ENCODE measurements around the gene NFASC. TPM values are rescaled to one million over a fixed set of nuclear protein-coding genes. Genes with fewer than 3 reads are reported as not detected.

Gene NFASC
- total RNA-seq, 1 donor from 2014 or later, result 0.80 TPM

GRCh38 chr1:204927673-204928641, 57.3 kb downstream of the NFASC start:
- DNase-seq (ENCODE audit: low read depth), result no peak

GRCh38 chr1:204928671-204929486, 58.2 kb downstream of the NFASC start:
- no peak for DNase-seq (ENCODE audit: low read depth)

GRCh38 chr1:204929487-204930154, 59.0 kb downstream of the NFASC start:
- no peak for DNase-seq (ENCODE audit: low read depth)

- no peak for DNase-seq (ENCODE audit: low read depth)
Measured at GRCh38 chr1:204930155-204930523, 59.5 kb downstream of the NFASC start.

GRCh38 chr1:204931313-204931712, 60.7 kb downstream of the NFASC start:
- no peak for DNase-seq (ENCODE audit: low read depth)

GRCh38 chr1:204931768-204932572, 61.3 kb downstream of the NFASC start:
- no peak for DNase-seq (ENCODE audit: low read depth)

- DNase-seq (ENCODE audit: low read depth), result no peak
Measured at GRCh38 chr1:204932573-204932909, 61.9 kb downstream of the NFASC start.

- DNase-seq (ENCODE audit: low read depth), result no peak
Measured at GRCh38 chr1:204935155-204935554, 64.5 kb downstream of the NFASC start.

- no peak for DNase-seq (ENCODE audit: low read depth)
Measured at GRCh38 chr1:204936765-204937164, 66.1 kb downstream of the NFASC start.

- no peak for DNase-seq (ENCODE audit: low read depth)
Measured at GRCh38 chr1:204937901-204938300, 67.2 kb downstream of the NFASC start.

- no peak for DNase-seq (ENCODE audit: low read depth)
Measured at GRCh38 chr1:204940591-204940990, 69.9 kb downstream of the NFASC start.

GRCh38 chr1:204941421-204942338, 71.0 kb downstream of the NFASC start:
- peak; percentile 67 for DNase-seq (ENCODE audit: low read depth)

GRCh38 chr1:204943495-204943894, 72.8 kb downstream of the NFASC start:
- no peak for DNase-seq (ENCODE audit: low read depth)

GRCh38 chr1:204944662-204945061, 74.0 kb downstream of the NFASC start:
- no peak for DNase-seq (ENCODE audit: low read depth)

GRCh38 chr1:204945565-204945977, 74.9 kb downstream of the NFASC start:
- DNase-seq (ENCODE audit: low read depth), result no peak

GRCh38 chr1:204946640-204947039, 76.0 kb downstream of the NFASC start:
- DNase-seq (ENCODE audit: low read depth), result no peak

- no peak for DNase-seq (ENCODE audit: low read depth)
Measured at GRCh38 chr1:204947338-204947737, 76.7 kb downstream of the NFASC start.

- DNase-seq (ENCODE audit: low read depth), result no peak
Measured at GRCh38 chr1:204947747-204948146, 77.1 kb downstream of the NFASC start.

- DNase-seq (ENCODE audit: low read depth), result no peak
Measured at GRCh38 chr1:204950353-204951001, 79.8 kb downstream of the NFASC start.
